ENCODE measurements around the gene EXOSC2. TPM values are rescaled to one million over a fixed set of nuclear protein-coding genes. Genes with fewer than 3 reads are reported as not detected.
A peak's percentile ranks its signal among the peaks of the same experiment; 100 is the strongest.

EXOSC2 gene
- total and polyA plus RNA-seq, 2 of the 8 experiments (the other 6 are each of a cell fraction or from before 2014, with no cell fraction given): 47.8 to 93.6 TPM

- Histone ChIP-seq H4K5ac (ENCODE audit: insufficient read length, low read depth, low read length) (no peak overlapping the region), H3K18ac (ENCODE audit: extremely low read depth, low read length) (no peak overlapping the region), H4K20me1 (replicated peaks in 1 of 2; ENCODE audit: control insufficient read depth in 1 of 2, insufficient read depth in 2 of 2, low read length in 2 of 2) (peaks cover 4 to 9% of the 10 kb centered on the region in 2 experiments), H3K9me3 (ENCODE audit: insufficient read depth in 2 of 2, low read depth in 1 of 2, low read length in 1 of 2) (no peaks in the 10 kb centered on the region), H3K23ac (ENCODE audit: insufficient read length) (no peak overlapping the region), H4K8ac (ENCODE audit: extremely low read depth, insufficient read depth, low read length) (no peak overlapping the region), H3K23me2 (ENCODE audit: low read depth, low read length) (peaks cover 9% of the 10 kb centered on the region; the same call in 1 of the 2 replicates), H3K14ac (ENCODE audit: insufficient read length) (no peak overlapping the region), H2AK5ac (ENCODE audit: low read depth, low read length) (peak overlapping the region; percentile 69; the same call in 1 of the 2 replicates), H3K79me1 (ENCODE audit: low read depth, low read length) (no peaks in the 10 kb centered on the region), H3K27ac (ENCODE audit: low read depth, low read length) (no peak overlapping the region), H3K36me3 (ENCODE audit: control insufficient read depth in 2 of 4, insufficient read depth in 4 of 4, low read length in 3 of 4) (peaks cover 0 to 3% (median 0%) of the 10 kb centered on the region in 4 experiments; a peak in 1 of 8 replicates), H2BK12ac (ENCODE audit: low read depth, low read length) (no peak overlapping the region), H3K9ac (replicated peaks in 1 of 4; ENCODE audit: extremely low read depth in 1 of 4, low read depth in 3 of 4, low read length in 3 of 4) (no peak overlapping the region), H4K91ac (replicated peaks; ENCODE audit: insufficient read length, low read length) (no peak overlapping the region), H2BK15ac (ENCODE audit: low read length) (no peak overlapping the region), H2AFZ (ENCODE audit: low read length) (no peak overlapping the region), H2BK5ac (ENCODE audit: low read depth, low read length) (no peak overlapping the region), H2BK120ac (replicated peaks; ENCODE audit: low read depth, low read length) (no peak overlapping the region), H3K79me2 (ENCODE audit: control insufficient read depth in 1 of 2, insufficient read depth in 2 of 2, low read length in 2 of 2) (no peaks in the 10 kb centered on the region), H3K56ac (replicated peaks; ENCODE audit: insufficient read length, low read depth, low read length) (no peak overlapping the region), H3K4ac (replicated peaks; ENCODE audit: insufficient read length, low read depth, low read length) (no peak overlapping the region), H3K27me3 (replicated peaks in 1 of 4; ENCODE audit: control insufficient read depth in 3 of 4, extremely low read depth in 1 of 4, insufficient read depth in 3 of 4, low read length in 3 of 4) (peaks cover 55 to 69% (median 65%) of the 10 kb centered on the region in 4 experiments), H2BK20ac (ENCODE audit: low read length) (no peak overlapping the region), H3K4me1 (replicated peaks in 1 of 4; ENCODE audit: control insufficient read depth in 3 of 4, insufficient read depth in 4 of 4, low read length in 3 of 4) (peaks cover 0 to 25% (median 15%) of the 10 kb centered on the region in 4 experiments; a peak in 6 of 7 replicates), H3K4me2 (ENCODE audit: insufficient read depth in 1 of 2, low read depth in 2 of 2, low read length in 2 of 2) (no peak overlapping the region), H3K4me3 (ENCODE audit: extremely low read depth in 1 of 4, insufficient read depth in 2 of 4, low read depth in 3 of 4, low read length in 4 of 4) (no peak overlapping the region)
- ChIA-PET POLR2A (ENCODE audit: partially characterized antibody) (interaction anchor here (1.2 to 2.6 kb wide), 3 partner anchors 12 to 22 kb away, joined by 3 to 8 read pairs (median 3); no protein-coding TSS in a partner anchor), CTCF (ENCODE audit: partially characterized antibody) (interaction anchor here (0.6 to 6.0 kb wide), 7 partner anchors 12 to 1364 kb away, joined by 4 to 53 read pairs (median 4); no protein-coding TSS in a partner anchor)
- no peak for TF ChIP-seq JUN (IDR thresholded peaks at IDR 0.05; ENCODE audit: low read depth, low read length)
- no peak for TF ChIP-seq POLR2AphosphoS5 (IDR thresholded peaks at IDR 0.05; ENCODE audit: low read depth, low read length)
- TF ChIP-seq SP4 (IDR thresholded peaks at IDR 0.05; ENCODE audit: low read length): no peak
- WGBS, 2 experiments (ENCODE audit: extremely low coverage in 1 of 2, insufficient coverage in 1 of 2, insufficient read length in 1 of 2, insufficient replicate concordance in 2 of 2, low coverage in 1 of 2, low lambda C conversion rate in 2 of 2, missing lambda C conversion rate in 1 of 2): 96% methylated on average over 13 of the region's 13 CpGs; no CpG with 5 or more reads in 1 of the 2 experiments
- FAIRE-seq: no peak
- DNase-seq (ENCODE audit: low read depth in 1 of 2, low spot score in 2 of 2): no peak
Measured at GRCh38 chr9:130668196-130668595, 25.4 kb upstream of the EXOSC2 start.

All from H1 (cell line).